ENCODE measurements around the gene ERCC5.

The ERCC5 gene

GRCh38 chr13:102838273-102838672 is 7.6 kb upstream of the ERCC5 start:
- no peak for DNase-seq

GRCh38 chr13:102838982-102839381 is 6.8 kb upstream of the ERCC5 start:
- in situ Hi-C loops (cut with MboI; ENCODE audit: low pct_unique_long_range_greater_than_20kb, low sequenced_read_pairs) = no loop called here
- no peak for DNase-seq

More at GRCh38 chr13:102838273-102838672, 7.6 kb upstream of the ERCC5 start:
- in situ Hi-C loops (cut with MboI; ENCODE audit: low pct_unique_long_range_greater_than_20kb, low sequenced_read_pairs) = no loop called here

GRCh38 chr13:102839462-102839861 is 6.4 kb upstream of the ERCC5 start:
- in situ Hi-C loops (cut with MboI; ENCODE audit: low pct_unique_long_range_greater_than_20kb, low sequenced_read_pairs) = no loop called here
- DNase-seq = no peak

GRCh38 chr13:102845289-102845629 is 573 bp upstream of the ERCC5 start:
- in situ Hi-C loops (cut with MboI; ENCODE audit: low pct_unique_long_range_greater_than_20kb, low sequenced_read_pairs) = loop anchor here (10.0 kb wide), 1 partner anchor 260 kb away; no protein-coding TSS in a partner anchor

GRCh38 chr13:102846261-102847015 is 606 bp downstream of the ERCC5 start:
- DNase-seq = peak; percentile 77
- in situ Hi-C loops (cut with MboI; ENCODE audit: low pct_unique_long_range_greater_than_20kb, low sequenced_read_pairs) = loop anchor here (10.0 kb wide), 1 partner anchor 262 kb away; no protein-coding TSS in a partner anchor

More at GRCh38 chr13:102845289-102845629, 573 bp upstream of the ERCC5 start:
- DNase-seq = no peak

- peak; percentile 67 for DNase-seq
These were observed 1.7 kb downstream of the ERCC5 start for GRCh38 chr13:102847272-102848234.

GRCh38 chr13:102848956-102849355 is 3.1 kb downstream of the ERCC5 start:
- no peak for DNase-seq
- in situ Hi-C loops (cut with MboI; ENCODE audit: low pct_unique_long_range_greater_than_20kb, low sequenced_read_pairs) = loop anchor here (10.0 kb wide), 1 partner anchor 264 kb away; no protein-coding TSS in a partner anchor

More at GRCh38 chr13:102847272-102848234, 1.7 kb downstream of the ERCC5 start:
- in situ Hi-C loops (cut with MboI; ENCODE audit: low pct_unique_long_range_greater_than_20kb, low sequenced_read_pairs) = loop anchor here (10.0 kb wide), 1 partner anchor 263 kb away; no protein-coding TSS in a partner anchor

GRCh38 chr13:102852556-102852955 is 6.7 kb downstream of the ERCC5 start:
- no peak for DNase-seq
- in situ Hi-C loops (cut with MboI; ENCODE audit: low pct_unique_long_range_greater_than_20kb, low sequenced_read_pairs) = no loop called here

- in situ Hi-C loops (cut with MboI; ENCODE audit: low pct_unique_long_range_greater_than_20kb, low sequenced_read_pairs) = no loop called here
These were observed 8.8 kb downstream of the ERCC5 start for GRCh38 chr13:102854675-102855074.

GRCh38 chr13:102856557-102856956 is 10.7 kb downstream of the ERCC5 start:
- in situ Hi-C loops (cut with MboI; ENCODE audit: low pct_unique_long_range_greater_than_20kb, low sequenced_read_pairs) = no loop called here
- no peak for DNase-seq

More at GRCh38 chr13:102854675-102855074, 8.8 kb downstream of the ERCC5 start:
- DNase-seq = peak; percentile 86

GRCh38 chr13:102862624-102863210 is 16.9 kb downstream of the ERCC5 start:
- DNase-seq = no peak
- in situ Hi-C loops (cut with MboI; ENCODE audit: low pct_unique_long_range_greater_than_20kb, low sequenced_read_pairs) = no loop called here

GRCh38 chr13:102863590-102863989 is 17.8 kb downstream of the ERCC5 start:
- in situ Hi-C loops (cut with MboI; ENCODE audit: low pct_unique_long_range_greater_than_20kb, low sequenced_read_pairs) = no loop called here
- no peak for DNase-seq

- no peak for DNase-seq
- in situ Hi-C loops (cut with MboI; ENCODE audit: low pct_unique_long_range_greater_than_20kb, low sequenced_read_pairs) = no loop called here
These were observed 22.6 kb downstream of the ERCC5 start for GRCh38 chr13:102868366-102868936.

- DNase-seq = no peak
- in situ Hi-C loops (cut with MboI; ENCODE audit: low pct_unique_long_range_greater_than_20kb, low sequenced_read_pairs) = no loop called here
These were observed 24.3 kb downstream of the ERCC5 start for GRCh38 chr13:102869948-102870676.

GRCh38 chr13:102870677-102871415 is 25.0 kb downstream of the ERCC5 start:
- in situ Hi-C loops (cut with MboI; ENCODE audit: low pct_unique_long_range_greater_than_20kb, low sequenced_read_pairs) = no loop called here
- DNase-seq = peak; percentile 72

GRCh38 chr13:102872131-102872530 is 26.3 kb downstream of the ERCC5 start:
- in situ Hi-C loops (cut with MboI; ENCODE audit: low pct_unique_long_range_greater_than_20kb, low sequenced_read_pairs) = no loop called here
- no peak for DNase-seq

- no peak for DNase-seq
- in situ Hi-C loops (cut with MboI; ENCODE audit: low pct_unique_long_range_greater_than_20kb, low sequenced_read_pairs) = no loop called here
These were observed 26.7 kb downstream of the ERCC5 start for GRCh38 chr13:102872531-102872930.

- in situ Hi-C loops (cut with MboI; ENCODE audit: low pct_unique_long_range_greater_than_20kb, low sequenced_read_pairs) = no loop called here
- DNase-seq = no peak
These were observed 27.8 kb downstream of the ERCC5 start for GRCh38 chr13:102873653-102874052.

All from KBM-7 (cell line).